Stimulated activated CD4-positive, alpha-beta T cell treated with anti-CD3 and anti-CD28 coated beads, Interleukin-4, amount 100 ng/mL, for 24 hours (primary cell): ENCODE data around the gene OR5K4.
"Not testable (repeated sequence)": the region's sequence is repeated elsewhere in the genome, so short reads cannot be mapped to it uniquely, and the experiment has no call there.

Source experiments
- DNase-seq: peaks from one replicate; pipeline ENCODE4 v3.0.0-alpha.2; 2020

Gene OR5K4

DNA sequence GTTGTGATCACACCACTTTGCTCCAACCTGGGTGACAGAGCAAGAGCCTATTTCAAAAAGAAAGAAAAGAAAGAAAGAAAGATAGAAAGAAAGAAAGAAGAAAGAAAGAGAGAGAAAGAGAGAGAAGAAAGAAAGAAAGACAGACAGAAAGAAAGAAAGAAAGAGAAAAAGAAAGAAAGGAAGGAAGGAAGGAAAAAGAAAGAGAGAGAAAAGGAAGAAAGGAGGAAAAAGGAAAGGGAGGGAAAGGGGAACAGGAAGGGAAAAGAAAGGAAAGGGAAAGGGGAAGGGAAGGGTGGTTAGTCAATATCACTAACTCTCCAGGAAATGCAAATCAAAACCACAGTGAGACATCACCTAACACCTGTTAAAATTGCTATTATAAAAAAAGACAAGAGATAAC is 18.2 kb downstream of the OR5K4 start:
- no peak for DNase-seq

DNA sequence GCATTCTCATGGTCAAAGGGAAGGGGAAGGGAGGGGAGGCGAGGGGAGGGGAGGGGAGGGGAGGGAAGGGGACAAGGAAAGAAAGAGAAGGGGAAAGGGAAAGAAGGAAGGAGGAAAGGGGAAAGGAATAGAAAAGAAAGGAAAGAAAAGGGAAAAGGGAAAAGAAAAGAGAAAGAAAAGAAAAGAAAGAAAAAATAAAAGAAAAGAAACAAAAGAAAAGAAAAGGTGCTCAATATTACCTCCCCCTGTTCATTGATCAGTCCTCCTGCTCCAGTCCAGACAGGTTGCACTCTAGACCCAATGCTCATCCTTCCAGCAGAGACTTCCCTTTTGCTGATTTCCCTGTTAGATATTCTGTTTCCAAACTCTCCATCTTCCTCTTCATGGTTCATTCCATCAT is 18.8 kb downstream of the OR5K4 start:
- no peak for DNase-seq

DNA sequence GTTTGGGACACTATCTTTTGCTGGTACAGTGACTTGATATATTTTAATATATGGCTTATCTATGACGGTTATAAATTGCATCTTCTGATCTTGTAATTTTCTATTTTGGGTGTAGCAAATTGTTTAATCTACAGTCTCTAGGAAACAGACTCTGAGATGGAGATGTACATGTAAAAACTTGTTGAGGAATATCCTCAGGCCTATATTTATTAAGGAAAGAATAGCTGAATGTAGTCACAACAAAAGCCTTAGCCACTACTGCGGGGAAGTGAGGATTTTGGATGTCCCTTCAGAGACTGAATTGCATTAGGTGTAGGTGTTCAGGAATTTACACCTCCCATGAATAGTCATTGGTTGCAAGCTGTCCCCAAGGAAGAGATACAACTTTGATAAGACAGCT is 23.0 kb downstream of the OR5K4 start:
- no peak for DNase-seq

DNA sequence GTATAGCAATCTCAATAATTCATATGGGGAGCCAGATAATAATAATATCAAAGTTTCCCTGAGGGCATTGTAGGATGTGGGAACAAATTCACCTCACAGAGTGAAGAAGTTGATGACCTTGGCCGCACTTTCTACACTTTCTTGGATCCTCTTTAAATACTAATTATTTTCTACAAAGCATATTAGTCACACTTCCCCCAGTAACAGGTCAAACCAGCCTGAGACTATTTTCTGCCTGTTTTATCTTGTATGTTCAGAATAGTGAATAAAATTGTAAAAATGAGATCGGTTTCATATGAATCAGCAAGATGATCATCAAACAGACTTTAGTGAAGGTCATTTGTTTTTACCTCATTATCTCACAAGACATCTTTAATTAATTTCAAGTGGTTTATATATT is 34.5 kb downstream of the OR5K4 start:
- no peak for DNase-seq

DNA sequence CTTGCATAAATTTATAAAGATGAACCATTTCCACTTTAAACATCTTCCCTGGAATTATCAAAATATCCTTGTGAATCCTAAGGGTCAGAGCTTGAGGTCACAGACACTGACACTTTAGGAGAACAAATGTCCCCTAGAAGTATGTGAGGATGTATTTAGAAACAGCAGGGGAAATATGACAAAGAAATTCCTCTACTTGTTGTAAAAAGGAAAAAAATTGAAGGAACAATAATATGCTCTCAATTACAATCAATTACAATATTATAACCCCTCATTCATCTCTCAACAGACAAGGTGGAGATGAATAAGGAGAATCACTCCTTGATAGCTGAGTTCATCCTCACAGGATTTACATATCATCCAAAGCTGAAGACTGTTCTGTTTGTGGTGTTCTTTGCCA is 36.7 kb downstream of the OR5K4 start, which contains the start of gene OR5K3:
OR5K3 (plus strand) TSS at position 301 of the 400 bp plus-strand sequence; CDS start at position 301, 0 bp downstream.
- DNase-seq = no peak

DNA sequence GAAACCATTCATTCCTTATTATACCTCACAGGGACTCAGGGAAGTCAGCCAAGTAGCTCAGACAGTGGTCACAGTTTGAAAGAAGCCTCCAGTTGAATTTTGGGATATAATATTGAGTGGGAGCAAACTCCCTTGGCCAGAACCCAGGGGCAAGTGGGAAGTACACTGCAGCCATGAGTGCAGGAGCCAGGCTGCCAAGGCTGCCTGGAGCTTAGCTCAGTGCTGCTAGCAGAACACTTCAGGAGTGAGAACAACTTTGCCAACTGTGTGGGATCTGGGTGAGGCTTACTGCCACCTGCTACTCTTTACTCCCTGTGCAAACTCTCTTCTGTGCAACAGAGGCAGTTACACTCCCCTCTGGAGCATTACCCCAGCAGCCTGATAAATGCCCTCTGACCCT is 41.4 kb downstream of the OR5K4 start:
- no peak for DNase-seq

DNA sequence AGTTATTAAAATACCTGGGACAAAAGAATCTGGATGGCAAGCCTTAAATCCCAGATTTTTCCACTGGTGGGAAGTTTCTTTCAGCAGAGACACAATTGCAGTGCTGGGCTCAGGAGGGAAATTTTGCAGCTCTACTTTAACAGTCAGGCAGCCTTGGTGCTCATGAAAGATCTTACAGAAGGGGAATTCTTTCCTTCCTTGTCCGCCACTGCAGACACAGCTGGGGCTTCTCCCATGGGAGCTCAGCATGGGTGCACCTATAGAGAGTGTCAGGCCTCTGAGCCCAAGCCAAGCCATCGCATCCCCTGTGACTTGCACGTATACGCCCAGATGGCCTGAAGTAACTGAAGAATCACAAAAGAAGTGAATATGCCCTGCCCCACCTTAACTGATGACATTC is 42.8 kb downstream of the OR5K4 start:
- not testable (repeated sequence) for DNase-seq

DNA sequence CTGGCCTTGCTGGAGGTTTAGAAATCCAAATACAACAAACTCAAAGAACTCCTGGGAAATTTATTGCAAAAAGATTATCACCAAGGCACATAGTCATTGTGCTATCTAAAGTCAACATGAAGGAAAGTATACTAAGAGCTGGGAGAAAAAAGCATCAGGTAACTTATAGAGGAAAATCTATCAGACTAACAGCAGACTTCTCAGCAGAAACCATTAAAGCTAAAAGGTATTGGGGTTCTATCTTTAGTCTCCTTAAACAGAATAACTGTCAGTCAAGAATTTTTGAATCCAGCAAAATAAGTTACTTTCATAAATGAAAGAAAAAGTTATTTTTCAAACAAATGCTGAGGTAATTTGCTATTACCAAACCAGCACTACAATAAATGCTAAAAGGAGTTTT is 44.9 kb downstream of the OR5K4 start:
- no peak for DNase-seq

DNA sequence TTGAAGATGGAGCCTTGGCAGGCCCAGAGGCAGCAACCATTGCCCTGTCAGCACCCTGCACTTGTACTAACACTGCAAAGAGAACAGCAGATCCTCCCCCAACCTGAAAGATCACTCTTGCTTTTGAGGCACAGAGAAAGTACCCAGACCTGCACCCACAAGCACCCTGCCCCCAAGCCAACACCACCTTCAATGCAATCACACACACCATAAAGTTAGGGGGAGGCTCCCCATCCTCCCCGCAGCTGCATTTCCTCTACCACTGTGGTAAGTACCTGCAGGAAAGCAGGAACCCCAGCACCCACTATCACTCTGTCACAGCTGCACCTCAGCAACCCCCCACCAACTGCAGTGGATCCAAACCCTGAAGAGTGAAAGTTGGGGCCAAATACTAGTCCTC is 48.9 kb downstream of the OR5K4 start:
- no peak for DNase-seq

DNA sequence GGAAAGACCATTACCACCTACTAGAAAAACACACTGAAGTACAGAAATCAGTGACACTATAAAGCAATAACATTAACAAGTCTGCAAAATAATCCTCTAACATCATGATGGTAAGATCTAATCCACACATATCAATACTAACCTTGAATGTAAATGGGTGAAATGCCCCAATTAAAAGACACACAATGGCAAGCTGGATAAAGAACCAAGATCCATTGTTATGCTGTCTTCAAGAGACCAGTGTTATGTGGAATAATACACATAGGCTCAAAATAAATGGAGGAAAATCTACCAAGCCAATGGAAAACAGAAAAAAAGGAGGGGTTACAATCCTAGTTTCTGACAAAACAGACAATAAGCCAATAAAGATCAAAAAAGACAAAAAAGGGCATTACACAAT is 50.4 kb downstream of the OR5K4 start:
- DNase-seq = no peak
